ENCODE measurements around the gene HELB. TPM values are rescaled to one million over a fixed set of nuclear protein-coding genes. Genes with fewer than 3 reads are reported as not detected.

The HELB gene
- 13.8 TPM for total RNA-seq

DNA sequence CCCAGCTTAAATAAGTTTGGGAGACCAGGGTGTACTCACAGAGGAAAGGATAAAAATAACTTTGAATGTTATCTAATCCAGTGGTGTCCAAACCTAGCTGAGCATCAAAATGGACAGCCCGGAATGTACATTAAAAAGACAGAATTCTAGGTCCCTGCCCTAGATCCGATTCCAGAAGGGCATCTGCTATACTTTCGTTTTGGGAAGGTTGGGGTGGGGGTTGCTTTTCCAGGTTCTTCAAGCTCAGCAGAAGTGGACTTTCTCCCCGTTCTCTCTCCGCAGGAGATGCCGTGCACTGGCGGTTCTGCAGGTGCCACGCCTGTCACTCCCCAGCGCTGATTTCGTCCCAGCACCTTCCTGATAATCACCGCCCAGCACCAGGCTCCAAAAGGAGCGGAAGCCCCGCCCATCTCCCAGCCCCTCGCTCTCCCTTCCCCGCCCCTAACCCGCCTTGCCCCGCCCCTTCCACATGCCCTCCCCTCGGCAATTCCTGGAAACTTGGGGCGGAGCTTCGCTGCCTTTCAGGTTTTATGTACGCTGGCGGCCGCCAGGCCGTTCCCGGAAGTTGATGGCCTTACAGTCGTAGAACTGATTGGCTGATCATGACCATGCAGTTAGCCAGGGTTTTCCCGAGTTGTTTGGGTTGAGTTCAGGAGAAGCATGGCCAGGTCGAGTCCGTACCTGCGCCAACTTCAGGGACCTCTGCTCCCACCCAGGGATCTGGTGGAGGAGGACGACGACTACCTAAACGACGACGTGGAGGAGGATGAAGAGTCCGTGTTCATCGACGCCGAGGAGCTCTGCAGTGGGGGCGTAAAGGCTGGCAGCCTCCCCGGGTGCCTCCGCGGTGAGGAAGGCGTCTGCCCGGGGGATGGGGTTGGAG, at the start of gene HELB:
HELB (plus strand) TSS at position 550 of the 883 bp plus-strand sequence; CDS start at position 661, 111 bp downstream.

Other genes with a start within 250 kb of the HELB start
- gene LLPH, start 171.7 kb upstream of the HELB start, total RNA-seq, result 8.8 TPM
- gene TMBIM4, start 132.5 kb upstream of the HELB start, total RNA-seq, result 24.7 TPM
- 6.9 TPM for gene IRAK3, start 113.3 kb upstream of the HELB start, total RNA-seq